Measurements from ENCODE around the gene ULK4.

DNA sequence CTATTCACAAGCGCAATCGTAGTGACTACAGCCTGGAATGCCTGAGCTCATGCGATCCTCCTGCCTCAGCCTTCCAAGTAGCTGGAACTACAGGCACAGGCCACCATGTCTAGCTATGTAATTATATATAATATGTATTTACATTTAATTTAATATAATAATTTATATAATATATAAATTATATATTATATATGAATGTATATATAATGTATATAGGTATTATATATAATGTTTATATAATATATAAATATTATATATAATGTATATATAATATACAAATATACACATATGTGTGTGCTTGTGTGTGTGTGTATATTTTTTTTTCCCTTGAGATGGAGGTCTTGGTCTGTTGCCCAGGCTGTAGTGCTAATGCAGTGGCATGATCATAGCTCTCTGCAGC, 27.6 kb upstream of the ULK4 start:
- TF ChIP-seq, protein P1, sequence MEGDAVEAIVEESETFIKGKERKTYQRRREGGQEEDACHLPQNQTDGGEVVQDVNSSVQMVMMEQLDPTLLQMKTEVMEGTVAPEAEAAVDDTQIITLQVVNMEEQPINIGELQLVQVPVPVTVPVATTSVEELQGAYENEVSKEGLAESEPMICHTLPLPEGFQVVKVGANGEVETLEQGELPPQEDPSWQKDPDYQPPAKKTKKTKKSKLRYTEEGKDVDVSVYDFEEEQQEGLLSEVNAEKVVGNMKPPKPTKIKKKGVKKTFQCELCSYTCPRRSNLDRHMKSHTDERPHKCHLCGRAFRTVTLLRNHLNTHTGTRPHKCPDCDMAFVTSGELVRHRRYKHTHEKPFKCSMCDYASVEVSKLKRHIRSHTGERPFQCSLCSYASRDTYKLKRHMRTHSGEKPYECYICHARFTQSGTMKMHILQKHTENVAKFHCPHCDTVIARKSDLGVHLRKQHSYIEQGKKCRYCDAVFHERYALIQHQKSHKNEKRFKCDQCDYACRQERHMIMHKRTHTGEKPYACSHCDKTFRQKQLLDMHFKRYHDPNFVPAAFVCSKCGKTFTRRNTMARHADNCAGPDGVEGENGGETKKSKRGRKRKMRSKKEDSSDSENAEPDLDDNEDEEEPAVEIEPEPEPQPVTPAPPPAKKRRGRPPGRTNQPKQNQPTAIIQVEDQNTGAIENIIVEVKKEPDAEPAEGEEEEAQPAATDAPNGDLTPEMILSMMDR (conservative IDR thresholded peaks at IDR 0.05) = no peak
- no peak for TF ChIP-seq EZH2 (IDR thresholded peaks at IDR 0.05; ENCODE audit: low read depth)
